GM12878 (cell line): ENCODE measurements around the gene LMNB1. TPM values are rescaled to one million over a fixed set of nuclear protein-coding genes. Genes with fewer than 3 reads are reported as not detected.

Experiments
- ATAC-seq: fragments of 200-7000 bp; cut with Tn5 transposase; 3 replicates; pipeline ENCODE4 v1.9.1; 2020; ENCODE audit warnings: mild to moderate bottlenecking, moderate library complexity
- BruUV-seq: library from RNA; stranded (reverse); fragments of 400-500 nt; replicated peaks from 2 replicates; lab custom pipeline; 2021; lab: Mats Ljungman, UMichigan
- CTCF ChIA-PET: fragments of 300-600 bp; sonication (Branson Sonifier 250); formaldehyde crosslinking; extraction: SDS; loops from one replicate; lab custom pipeline; 2021; ENCODE audit warnings: inconsistent platforms; lab: Yijun Ruan, JAX
- POLR2A ChIA-PET: fragments of 350-600 bp; formaldehyde crosslinking; extraction: SDS; loops from one replicate; lab custom pipeline; 2021; ENCODE audit warnings: inconsistent platforms; lab: Charles Lee
- RAD21 ChIA-PET: fragments of 300-600 bp; sonication (Branson Sonifier 250); formaldehyde crosslinking; loops from one replicate; lab custom pipeline; 2023; ENCODE audit warnings: antibody characterized with exemption; ENCODE audit not compliant: unreplicated experiment; lab: Charles Lee
- SMC1A ChIA-PET: fragments of 300-600 bp; sonication (Branson Sonifier 250); formaldehyde crosslinking; loops from one replicate; lab custom pipeline; 2023; ENCODE audit not compliant: unreplicated experiment, uncharacterized antibody; lab: Charles Lee
- DNase-seq: peaks from one replicate; pipeline ENCODE4 v3.0.0-alpha.2; 2011; ENCODE audit warnings: low read depth, low spot score
- FAIRE-seq: peaks from 3 replicates; lab custom pipeline; 2011; peaks lifted over from hg19 to GRCh38; lab: Jason Lieb, UNC
- H2AFZ ChIP-seq: 2 replicates; pipeline ENCODE4 v1.6.0; 2011; ENCODE audit warnings: low read depth, low read length, control low read depth; ENCODE audit not compliant: control insufficient read depth
- H3K27ac ChIP-seq: 2 replicates; pipeline ENCODE4 v1.5.1; 2011; ENCODE audit warnings: control low read depth; ENCODE audit not compliant: control insufficient read depth, insufficient read depth
- H3K27me3 ChIP-seq, 2 experiments: replicated peaks in 1 of 2; 2 replicates each; pipeline versions ENCODE4 v1.6.0 to v1.6.1; 2011; ENCODE audit warnings: low read length in 1 of 2; ENCODE audit not compliant: control insufficient read depth in 2 of 2, insufficient read depth in 2 of 2
- H3K36me3 ChIP-seq, 2 experiments: 2 replicates each; pipeline ENCODE4 v1.5.1; 2011; ENCODE audit warnings: low read length in 1 of 2; ENCODE audit not compliant: control insufficient read depth in 2 of 2, insufficient read depth in 2 of 2
- H3K4me1 ChIP-seq: 2 replicates; pipeline ENCODE4 v1.6.1; 2011; ENCODE audit warnings: mild to moderate bottlenecking, low read length, moderate library complexity, mixed read lengths; ENCODE audit not compliant: control insufficient read depth, insufficient read depth
- H3K4me2 ChIP-seq: 2 replicates; pipeline ENCODE4 v1.6.0; 2011; ENCODE audit warnings: control low read depth; ENCODE audit not compliant: control insufficient read depth, insufficient read depth
- H3K4me3 ChIP-seq: fragments of 200-600 bp; sonication (generic); 2 replicates; pipeline ENCODE4 v1.5.1; 2016
- H3K79me2 ChIP-seq: 2 replicates; pipeline ENCODE4 v1.6.0; 2011; ENCODE audit warnings: low read length; ENCODE audit not compliant: control insufficient read depth, insufficient read depth
- H3K9ac ChIP-seq: 2 replicates; pipeline ENCODE4 v1.8.0; 2011; ENCODE audit warnings: low read length, control low read depth, mixed read lengths; ENCODE audit not compliant: control insufficient read depth, insufficient read depth
- H3K9me3 ChIP-seq: replicated peaks from 3 replicates; pipeline ENCODE4 v1.5.1; 2011; ENCODE audit warnings: mild to moderate bottlenecking, low read length; ENCODE audit not compliant: control insufficient read depth, insufficient read depth
- H4K20me1 ChIP-seq: 2 replicates; pipeline ENCODE4 v1.6.0; 2011; ENCODE audit not compliant: control insufficient read depth, insufficient read depth
- ETV6 ChIP-seq, 2 experiments: fragments of 450-650 bp in 1 of 2; IDR thresholded peaks in 1 of 2; conservative IDR thresholded peaks in 1 of 2; 2 replicates each; pipeline ENCODE4 v1.6.1; 2014; ENCODE audit warnings: antibody characterized with exemption in 1 of 2, borderline replicate concordance in 1 of 2, low read depth in 1 of 2, mild to moderate bottlenecking in 1 of 2, moderate library complexity in 1 of 2
- POU2F2 ChIP-seq: IDR thresholded peaks from 3 replicates; pipeline ENCODE4 v1.6.1; 2011; ENCODE audit warnings: low read depth, mild to moderate bottlenecking, low read length, borderline replicate concordance
- ZBTB40 ChIP-seq: fragments of 450-650 bp; IDR thresholded peaks from 2 replicates; pipeline ENCODE4 v1.6.1; 2016; ENCODE audit warnings: mild to moderate bottlenecking, moderate library complexity, borderline replicate concordance
- WGBS: methylation state at CpG from one replicate; pipeline ENCODE4 v1.1.6; 2016; ENCODE audit warnings: low lambda C conversion rate; ENCODE audit not compliant: insufficient replicate concordance, insufficient coverage; ENCODE audit errors: missing lambda C conversion rate; 5-methylcytosine and 5-hydroxymethylcytosine counted together
- in situ Hi-C: fragments of 300-500 bp; cut with MboI; formaldehyde crosslinking; loops from 9 replicates; pipeline ENCODE4 v1.14.3; 2018; ENCODE audit warnings: mixed read lengths
- intact Hi-C: fragments of 100-400 bp; cut with micrococcal nuclease; formaldehyde crosslinking; loops from one replicate; pipeline ENCODE4 v1.14.2; 2022; ENCODE audit not compliant: unreplicated experiment
- polyA plus RNA-seq, 11 experiments: library from polyadenylated mRNA; depleted of rRNA in 4 of 11; unstranded in 6 of 11; stranded (reverse) in 5 of 11; fragments of >200 nt; fragmentation: Nextera tagmentation in 4 of 11; fragmentation: Illumina TruSeq in 1 of 11; extraction: Ambion mirVana in 4 of 11; extraction: Trizol in 1 of 11; gene quantifications; 1 replicate in 1 of 11; 2 replicates in 10 of 11; pipeline versions ENCODE4 v1.2.1 to v1.2.3, GENCODE V29; 2011 to 2016; ENCODE audit warnings: inconsistent platforms in 2 of 11, missing spikeins in 2 of 11, low read depth in 1 of 11
- total RNA-seq, 4 experiments: library from RNA; depleted of rRNA in 3 of 4; stranded (reverse); fragments of >200 nt in 3 of 4; fragmentation: Illumina TruSeq in 1 of 4; extraction: Trizol in 1 of 4; gene quantifications; 2 replicates each; pipeline versions ENCODE4 v1.2.1 to v1.2.3, GENCODE V29; 2013 to 2021

The LMNB1 gene
- total and polyA plus RNA-seq, 10 of the 15 experiments (the other 5 are each of a cell fraction or from before 2014, with no cell fraction given): 7.0 to 185 (median 86.4) TPM

- peak; percentile 77 for FAIRE-seq
- in situ Hi-C loops: loop anchor here (10.0 kb wide), 1 partner anchor 463 kb away; no protein-coding TSS in a partner anchor
- no TSS peak for BruUV-seq
- DNase-seq: peak; percentile 23
- H3K27ac ChIP-seq: peak overlapping the region; percentile 53; the same call in 1 of the 2 replicates
- SMC1A ChIA-PET: no interaction called here
- intact Hi-C loops: no loop called here
- H3K9ac ChIP-seq: no peak overlapping the region
- no peaks in the 10 kb centered on the region for H3K36me3 ChIP-seq
- H4K20me1 ChIP-seq: no peaks in the 10 kb centered on the region
- H3K4me2 ChIP-seq: peak overlapping the region; percentile 54; the same call in 1 of the 2 replicates
- CTCF ChIA-PET: no interaction called here
- peak overlapping the region; percentile 61 for H2AFZ ChIP-seq
- POLR2A ChIA-PET: interaction anchor here (0.6 kb wide), 1 partner anchor 8 kb away, joined by 3 read pairs; no protein-coding TSS in a partner anchor
- no peaks in the 10 kb centered on the region for H3K79me2 ChIP-seq
- no peaks in the 10 kb centered on the region; the same call in 2 of the 3 replicates for H3K9me3 ChIP-seq
- WGBS: 0% methylated on average over 4 of the region's 4 CpGs
- RAD21 ChIA-PET: no interaction called here
- peaks cover 12% of the 10 kb centered on the region for H3K4me1 ChIP-seq
- H3K27me3 ChIP-seq: no peaks in the 10 kb centered on the region
- TF ChIP-seq ZBTB40 (no peak), POU2F2 (peak; percentile 59; the same call in 2 of the 3 replicates), ETV6 (conservative IDR thresholded peaks at IDR 0.05 in 1 of 2, IDR thresholded peaks at IDR 0.05 in 1 of 2; ENCODE audit: borderline replicate concordance in 1 of 2, low read depth in 1 of 2) (no peak)
- peak; percentile 85 for ATAC-seq
- no peak overlapping the region for H3K4me3 ChIP-seq
Observed at GRCh38 chr5:126852091-126852571, 75.2 kb downstream of the LMNB1 start.
